Muscle layer of colon (tissue), 2 donors: ENCODE data around the gene POU2F1.

ENCODE experiments used
- H3K27ac ChIP-seq: one replicate; pipeline ENCODE4 v1.7.0; 2013; ENCODE audit warnings: low read depth, mild to moderate bottlenecking, low read length, moderate library complexity
- H3K27me3 ChIP-seq, 2 donors: one replicate each; pipeline ENCODE4 v1.7.0; 2013; ENCODE audit warnings: low read length in 2 of 2, mild to moderate bottlenecking in 2 of 2; ENCODE audit not compliant: insufficient read depth in 2 of 2, control insufficient read depth in 1 of 2
- H3K36me3 ChIP-seq: one replicate; pipeline ENCODE4 v1.7.0; 2013; ENCODE audit warnings: mild to moderate bottlenecking, low read length; ENCODE audit not compliant: insufficient read depth
- H3K4me1 ChIP-seq: one replicate; pipeline ENCODE4 v1.7.0; 2013; ENCODE audit warnings: mild to moderate bottlenecking, low read length; ENCODE audit not compliant: insufficient read depth
- H3K4me3 ChIP-seq, 2 donors: one replicate each; pipeline ENCODE4 v1.7.0; 2013; ENCODE audit warnings: low read length in 2 of 2, low read depth in 1 of 2, mild to moderate bottlenecking in 1 of 2, moderate library complexity in 1 of 2
- H3K9ac ChIP-seq: one replicate; pipeline ENCODE4 v1.7.0; 2013; ENCODE audit warnings: low read length
- H3K9me3 ChIP-seq: one replicate; pipeline ENCODE4 v1.7.0; 2013; ENCODE audit warnings: mild to moderate bottlenecking, low read length
- donor health status: abdominal sarcoma.
- donor health status: Adenocarcinoma of cecum.

Gene POU2F1

GRCh38 chr1:167375949-167376348 lies 155.3 kb downstream of the POU2F1 start:
- H3K4me1 ChIP-seq: no peaks in the 10 kb centered on the region
- no peak overlapping the region for H3K4me3 ChIP-seq
- H3K27ac ChIP-seq: no peak overlapping the region
- no peaks in the 10 kb centered on the region for H3K9me3 ChIP-seq
- peaks cover 5% of the 10 kb centered on the region for H3K36me3 ChIP-seq
- H3K9ac ChIP-seq: no peak overlapping the region
- H3K27me3 ChIP-seq: no peaks in the 10 kb centered on the region

GRCh38 chr1:167387251-167387910 lies 166.7 kb downstream of the POU2F1 start:
- Histone ChIP-seq H3K4me1 (no peaks in the 10 kb centered on the region), H3K27ac (no peak overlapping the region), H3K36me3 (peaks cover 17% of the 10 kb centered on the region)

GRCh38 chr1:167388976-167389375 lies 168.3 kb downstream of the POU2F1 start:
- Histone ChIP-seq H3K36me3 (peaks cover 17% of the 10 kb centered on the region), H3K9me3 (no peaks in the 10 kb centered on the region), H3K4me1 (no peaks in the 10 kb centered on the region), H3K9ac (no peak overlapping the region), H3K4me3 (no peak overlapping the region), H3K27me3 (no peaks in the 10 kb centered on the region), H3K27ac (no peak overlapping the region)

More at GRCh38 chr1:167387251-167387910, 166.7 kb downstream of the POU2F1 start:
- no peaks in the 10 kb centered on the region for H3K9me3 ChIP-seq
- H3K4me3 ChIP-seq: no peak overlapping the region
- H3K27me3 ChIP-seq: no peaks in the 10 kb centered on the region
- H3K9ac ChIP-seq: no peak overlapping the region

- Histone ChIP-seq H3K27ac (no peak overlapping the region), H3K27me3 (no peaks in the 10 kb centered on the region), H3K9me3 (no peaks in the 10 kb centered on the region), H3K36me3 (peaks cover 6% of the 10 kb centered on the region), H3K4me1 (no peaks in the 10 kb centered on the region), H3K9ac (no peak overlapping the region), H3K4me3 (no peak overlapping the region)
Observed at GRCh38 chr1:167392200-167392696, 171.6 kb downstream of the POU2F1 start.

- H3K4me3 ChIP-seq: no peak overlapping the region
- H3K27me3 ChIP-seq: no peaks in the 10 kb centered on the region
- H3K4me1 ChIP-seq: no peaks in the 10 kb centered on the region
- H3K36me3 ChIP-seq: peaks cover 11% of the 10 kb centered on the region
- no peaks in the 10 kb centered on the region for H3K9me3 ChIP-seq
- H3K9ac ChIP-seq: no peak overlapping the region
- H3K27ac ChIP-seq: no peak overlapping the region
Observed at GRCh38 chr1:167400359-167400953, 179.8 kb downstream of the POU2F1 start.

GRCh38 chr1:167401260-167401873 lies 180.7 kb downstream of the POU2F1 start:
- no peak overlapping the region for H3K27ac ChIP-seq
- no peaks in the 10 kb centered on the region for H3K4me1 ChIP-seq
- H3K9ac ChIP-seq: no peak overlapping the region
- H3K4me3 ChIP-seq: no peak overlapping the region
- H3K27me3 ChIP-seq: no peaks in the 10 kb centered on the region
- H3K36me3 ChIP-seq: peaks cover 17% of the 10 kb centered on the region
- no peaks in the 10 kb centered on the region for H3K9me3 ChIP-seq

GRCh38 chr1:167404161-167404888 lies 183.6 kb downstream of the POU2F1 start:
- no peak overlapping the region for H3K4me3 ChIP-seq
- no peak overlapping the region for H3K9ac ChIP-seq
- no peak overlapping the region for H3K27ac ChIP-seq
- H3K27me3 ChIP-seq: no peaks in the 10 kb centered on the region
- H3K36me3 ChIP-seq: peaks cover 7% of the 10 kb centered on the region
- H3K9me3 ChIP-seq: no peaks in the 10 kb centered on the region
- H3K4me1 ChIP-seq: no peaks in the 10 kb centered on the region

- peaks cover 7% of the 10 kb centered on the region for H3K36me3 ChIP-seq
- H3K27me3 ChIP-seq: no peaks in the 10 kb centered on the region
- no peak overlapping the region for H3K27ac ChIP-seq
Observed at GRCh38 chr1:167404908-167405307, 184.2 kb downstream of the POU2F1 start.

GRCh38 chr1:167408355-167408754 lies 187.7 kb downstream of the POU2F1 start:
- Histone ChIP-seq H3K9me3 (no peaks in the 10 kb centered on the region), H3K36me3 (peaks cover 26% of the 10 kb centered on the region), H3K9ac (no peak overlapping the region), H3K27me3 (no peaks in the 10 kb centered on the region), H3K4me1 (no peaks in the 10 kb centered on the region), H3K27ac (no peak overlapping the region), H3K4me3 (no peak overlapping the region)

More at GRCh38 chr1:167404908-167405307, 184.2 kb downstream of the POU2F1 start:
- H3K9ac ChIP-seq: no peak overlapping the region
- no peaks in the 10 kb centered on the region for H3K9me3 ChIP-seq
- no peaks in the 10 kb centered on the region for H3K4me1 ChIP-seq
- H3K4me3 ChIP-seq: no peak overlapping the region

- Histone ChIP-seq H3K4me3 (no peak overlapping the region), H3K4me1 (no peaks in the 10 kb centered on the region), H3K9me3 (no peaks in the 10 kb centered on the region), H3K9ac (no peak overlapping the region), H3K36me3 (peaks cover 26% of the 10 kb centered on the region), H3K27ac (no peak overlapping the region), H3K27me3 (no peaks in the 10 kb centered on the region)
Observed at GRCh38 chr1:167409183-167409582, 188.5 kb downstream of the POU2F1 start.

GRCh38 chr1:167412072-167412471 lies 191.4 kb downstream of the POU2F1 start:
- H3K36me3 ChIP-seq: peaks cover 46% of the 10 kb centered on the region
- no peaks in the 10 kb centered on the region for H3K9me3 ChIP-seq
- H3K4me3 ChIP-seq: no peak overlapping the region
- H3K27me3 ChIP-seq: no peaks in the 10 kb centered on the region
- no peak overlapping the region for H3K27ac ChIP-seq
- H3K4me1 ChIP-seq: no peaks in the 10 kb centered on the region
- H3K9ac ChIP-seq: no peak overlapping the region
